HuH-7 (cell line): ENCODE data around the gene PLEKHA5.
"Not testable (repeated sequence)": the region's sequence is repeated elsewhere in the genome, so short reads cannot be mapped to it uniquely, and the experiment has no call there.

Source experiments
- DNase-seq: peaks from one replicate; pipeline ENCODE4 v3.0.0; 2011; ENCODE audit warnings: low spot score

Gene PLEKHA5

DNA sequence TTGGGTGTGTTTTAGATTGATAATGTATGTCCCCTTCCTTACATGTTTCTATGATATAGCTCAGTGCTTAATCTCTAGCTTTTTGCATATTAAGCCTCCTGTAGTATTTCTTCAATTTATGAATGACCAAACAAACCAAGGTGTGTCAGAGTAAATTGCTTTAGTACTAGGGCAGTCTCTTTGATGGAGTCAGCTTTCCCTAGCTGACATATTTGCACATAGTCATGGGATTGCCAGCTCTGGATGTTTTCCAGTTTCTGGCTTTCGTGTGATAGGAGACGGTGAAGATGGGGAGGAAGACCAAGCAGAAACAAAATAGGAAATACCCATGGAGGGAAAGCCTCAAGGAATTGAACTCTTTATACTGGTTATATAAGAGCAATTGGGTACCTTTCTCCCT is 148.9 kb downstream of the PLEKHA5 start:
- no peak for DNase-seq

GRCh38 chr12:19282133-19282699 is 152.7 kb downstream of the PLEKHA5 start:
- DNase-seq: no peak

DNA sequence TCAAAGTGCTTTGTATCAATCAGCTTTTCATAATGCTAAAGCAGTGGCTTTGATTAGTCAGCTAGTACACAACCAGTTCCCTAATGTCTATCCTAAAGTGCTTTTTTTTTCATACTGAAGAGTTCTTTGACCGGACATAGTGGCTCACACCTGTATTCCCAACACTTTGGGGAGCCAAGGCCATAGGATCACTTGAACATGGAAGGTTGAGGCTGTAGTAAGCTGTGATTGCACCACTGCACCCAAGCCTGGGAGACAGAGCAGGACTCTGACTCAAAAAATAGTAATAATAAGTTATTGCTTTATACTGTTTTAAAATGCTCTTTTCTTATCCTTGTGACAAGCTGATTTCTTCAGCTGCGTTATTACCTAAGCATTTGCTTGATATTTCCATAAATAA is 155.1 kb downstream of the PLEKHA5 start:
- DNase-seq: no peak

DNA sequence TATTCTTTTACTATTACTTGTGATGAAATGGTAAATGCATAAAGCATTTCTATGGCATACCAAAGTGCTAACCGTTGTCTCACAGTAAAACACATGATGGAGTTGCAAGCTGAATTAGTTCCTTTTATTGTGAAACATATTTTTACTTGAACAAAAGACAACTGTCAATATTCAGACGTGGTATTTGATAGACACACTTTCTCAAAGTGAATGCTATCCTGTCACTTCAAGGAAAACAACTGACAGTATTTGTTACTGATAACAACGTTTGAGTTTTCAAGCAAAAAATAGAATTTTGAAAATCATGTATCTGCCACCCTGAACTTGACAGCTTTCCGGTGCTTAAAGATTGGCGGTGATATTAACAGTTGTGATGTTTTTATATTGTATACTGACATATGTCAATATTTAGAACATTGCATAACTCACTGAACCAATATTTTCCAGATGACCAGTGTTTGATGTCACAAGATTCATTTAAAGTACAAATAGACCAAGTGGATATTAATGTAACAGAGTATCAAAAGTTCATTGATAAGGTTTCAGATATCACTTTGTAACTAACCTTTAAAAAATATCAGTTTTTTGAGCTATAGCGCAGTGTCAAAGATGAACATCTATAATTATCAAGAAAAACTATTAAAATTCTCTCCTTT is 156.4 kb downstream of the PLEKHA5 start:
- DNase-seq: no peak

DNA sequence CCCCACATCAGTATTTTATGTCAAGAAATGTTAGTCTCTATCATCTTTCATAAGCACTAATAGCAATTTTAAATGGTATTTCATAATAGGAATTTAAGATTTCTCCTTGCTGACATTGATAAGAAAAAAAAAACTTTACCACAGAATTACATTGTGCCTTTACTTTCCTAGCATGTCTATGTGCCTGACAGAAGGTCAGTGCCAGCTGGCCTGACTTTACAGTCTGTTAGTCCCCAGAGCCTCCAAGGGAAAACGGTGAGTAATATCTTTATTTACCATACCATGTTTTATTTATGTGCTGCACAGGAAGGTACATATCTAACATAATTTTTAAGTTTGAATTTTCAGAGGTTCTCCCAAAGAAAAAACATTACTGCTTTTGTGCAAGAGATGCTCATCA is 157.8 kb downstream of the PLEKHA5 start:
- no peak for DNase-seq

DNA sequence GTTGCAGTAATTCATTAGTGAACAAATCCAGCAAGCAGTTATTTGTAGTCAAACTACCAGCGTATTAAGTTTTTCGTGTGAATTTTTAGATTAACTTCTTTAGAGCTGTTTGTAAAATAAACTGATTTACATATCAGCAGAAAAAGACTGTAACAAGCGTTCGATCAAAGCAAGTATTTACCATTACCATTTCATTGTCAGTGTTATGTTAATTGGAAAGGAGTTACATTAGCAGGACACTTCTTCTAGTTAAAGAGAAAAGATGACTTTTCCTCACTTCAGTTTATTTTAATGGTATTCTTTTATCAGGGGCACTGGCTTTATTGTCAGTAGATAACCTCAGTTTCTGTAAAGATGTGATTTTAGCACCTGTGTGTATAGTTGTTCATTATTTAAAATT is 158.6 kb downstream of the PLEKHA5 start:
- no peak for DNase-seq

DNA sequence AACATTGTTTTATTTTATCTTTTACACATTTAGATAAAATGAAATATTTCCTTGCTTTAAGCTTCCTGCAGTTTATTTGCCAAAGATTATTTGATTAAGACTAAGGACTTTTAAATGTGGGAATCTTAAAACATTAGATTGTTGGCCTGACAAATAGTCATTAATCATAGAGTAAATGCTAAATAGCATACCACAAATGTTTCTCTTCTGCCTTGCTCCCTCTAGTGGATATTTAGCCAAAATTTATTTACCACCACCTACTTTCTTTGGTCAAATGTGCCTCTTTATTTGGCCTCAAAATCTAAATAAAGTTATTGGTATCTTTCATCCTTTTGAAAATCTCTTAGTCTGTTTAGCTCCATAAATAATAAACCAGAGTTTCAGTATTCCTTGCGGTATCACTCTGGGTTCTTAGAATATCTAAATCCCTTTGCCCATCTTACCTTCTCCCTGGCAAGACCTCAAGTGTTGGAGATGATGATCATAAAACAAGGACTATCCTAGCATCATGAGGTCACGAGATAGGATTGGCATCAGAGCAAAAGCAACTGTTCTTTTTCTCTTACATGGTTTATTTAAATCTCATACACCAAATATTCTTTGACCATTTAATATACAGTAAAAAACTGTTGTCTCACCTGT is 159.2 kb downstream of the PLEKHA5 start:
- DNase-seq: peak; percentile 32

GRCh38 chr12:19298836-19299605 is 169.5 kb downstream of the PLEKHA5 start:
- DNase-seq: no peak

- DNase-seq: no peak
Measured at GRCh38 chr12:19299765-19300164, 170.2 kb downstream of the PLEKHA5 start.

GRCh38 chr12:19301223-19301622 is 171.7 kb downstream of the PLEKHA5 start:
- DNase-seq: no peak

- DNase-seq: no peak
Measured at GRCh38 chr12:19301688-19302087, 172.2 kb downstream of the PLEKHA5 start.

- no peak for DNase-seq
Measured at GRCh38 chr12:19302100-19302640, 172.6 kb downstream of the PLEKHA5 start.

GRCh38 chr12:19303496-19303895 is 174.0 kb downstream of the PLEKHA5 start:
- no peak for DNase-seq

DNA sequence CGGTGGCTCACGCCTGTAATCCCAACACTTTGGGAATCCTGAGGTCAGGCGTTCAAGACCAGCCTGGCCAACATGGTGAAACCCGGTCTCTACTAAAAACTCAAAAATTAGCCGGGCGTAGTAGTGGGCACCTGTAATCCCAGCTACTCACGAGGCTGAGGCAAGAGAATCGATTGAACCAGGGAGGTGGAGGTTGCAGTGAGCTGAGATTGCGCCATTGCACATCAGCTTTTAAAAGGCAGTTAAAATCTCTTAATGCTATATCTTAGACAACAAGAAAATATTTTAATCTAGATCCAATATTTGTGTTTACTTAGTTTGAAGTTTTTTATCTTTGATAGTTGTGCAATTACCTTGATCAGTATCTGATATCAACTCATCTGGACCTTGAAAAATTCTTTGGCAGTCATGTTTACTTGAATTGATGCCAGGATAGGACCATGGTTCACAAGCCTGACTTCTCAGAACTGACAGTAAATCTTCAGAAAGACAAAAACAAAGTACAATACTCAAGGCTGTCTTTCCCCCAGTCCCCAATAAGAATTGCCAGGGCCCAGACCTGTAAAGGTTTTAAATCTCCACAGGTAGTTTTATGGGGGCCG is 174.7 kb downstream of the PLEKHA5 start:
- DNase-seq: no peak

DNA sequence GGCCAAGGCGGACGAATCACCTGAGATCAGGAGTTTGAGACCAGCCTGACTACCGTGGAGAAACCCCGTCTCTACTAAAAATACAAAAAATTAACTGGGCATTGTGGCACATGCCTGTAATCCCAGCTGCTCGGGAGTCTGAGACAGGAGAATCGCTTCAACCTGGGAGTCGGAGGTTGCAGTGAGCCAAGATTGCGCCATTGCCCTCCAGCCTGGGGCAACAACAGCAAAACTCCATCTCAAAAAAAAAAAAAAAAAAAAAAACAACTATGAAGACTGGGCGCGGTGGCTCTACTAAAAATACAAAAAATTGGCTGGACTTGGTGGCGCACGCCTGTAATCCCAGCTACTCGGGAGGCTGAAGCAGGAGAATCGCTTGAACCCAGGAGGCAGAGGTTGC is 176.1 kb downstream of the PLEKHA5 start:
- not testable (repeated sequence) for DNase-seq

DNA sequence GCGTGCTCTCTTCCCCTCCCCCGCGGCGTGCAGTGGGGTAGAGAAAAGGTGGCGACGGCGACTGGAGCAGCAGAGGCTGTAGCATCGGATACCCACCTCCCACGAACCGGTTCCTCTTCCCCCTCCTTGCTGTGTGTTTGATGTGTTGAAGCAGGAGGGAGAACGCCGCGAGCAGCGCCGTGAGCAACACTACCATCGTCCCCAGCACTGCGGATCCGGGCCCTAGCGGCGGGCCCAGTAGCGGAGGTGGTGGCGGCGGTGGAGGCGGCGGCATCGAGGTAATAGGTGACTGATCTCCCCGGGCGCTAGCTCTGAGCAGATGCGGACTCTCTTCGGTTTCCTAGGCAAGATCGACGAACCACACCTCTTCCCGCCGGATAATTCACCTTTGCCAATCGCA is 176.8 kb downstream of the PLEKHA5 start:
- no peak for DNase-seq

DNA sequence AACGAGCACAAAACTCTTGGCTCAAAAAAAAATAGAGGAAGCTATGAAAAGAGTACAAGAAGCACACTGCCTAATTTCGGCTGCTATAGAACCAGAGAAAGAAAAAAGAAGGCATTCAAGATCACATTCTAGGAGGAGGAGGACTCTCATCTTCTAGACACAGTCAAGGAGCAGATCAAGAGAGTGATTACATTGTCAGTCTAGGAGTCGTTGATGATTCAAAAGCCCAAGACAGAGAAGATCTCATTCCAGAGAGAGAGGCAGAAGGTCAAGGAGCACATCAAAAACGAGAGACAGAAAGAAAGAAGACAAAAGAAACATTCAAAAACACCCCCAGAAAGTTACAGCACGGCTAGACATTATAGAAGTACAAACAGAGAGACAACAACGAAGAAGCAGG is 177.9 kb downstream of the PLEKHA5 start:
- DNase-seq: no peak

DNA sequence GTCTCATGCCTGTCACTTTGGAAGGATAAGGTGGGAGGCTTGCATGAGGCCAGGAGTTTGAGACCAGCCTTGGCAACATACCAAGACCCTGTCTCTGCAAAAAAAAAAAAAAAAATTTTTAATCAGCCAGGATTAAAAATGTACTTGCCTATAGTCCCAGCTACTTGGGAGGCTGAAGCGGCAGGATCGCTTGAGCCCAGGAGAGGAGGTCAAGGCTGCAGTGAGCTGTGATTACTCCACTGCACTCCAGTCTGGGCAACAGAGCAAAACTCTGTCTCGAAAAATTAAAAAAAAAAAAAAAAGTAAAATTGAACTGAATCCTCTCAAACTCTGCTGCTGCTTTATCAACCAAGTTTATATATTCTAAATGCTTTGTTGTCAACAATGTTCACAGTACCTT is 181.6 kb downstream of the PLEKHA5 start:
- DNase-seq: no peak

- DNase-seq: no peak
Measured at GRCh38 chr12:19312637-19313036, 183.1 kb downstream of the PLEKHA5 start.

DNA sequence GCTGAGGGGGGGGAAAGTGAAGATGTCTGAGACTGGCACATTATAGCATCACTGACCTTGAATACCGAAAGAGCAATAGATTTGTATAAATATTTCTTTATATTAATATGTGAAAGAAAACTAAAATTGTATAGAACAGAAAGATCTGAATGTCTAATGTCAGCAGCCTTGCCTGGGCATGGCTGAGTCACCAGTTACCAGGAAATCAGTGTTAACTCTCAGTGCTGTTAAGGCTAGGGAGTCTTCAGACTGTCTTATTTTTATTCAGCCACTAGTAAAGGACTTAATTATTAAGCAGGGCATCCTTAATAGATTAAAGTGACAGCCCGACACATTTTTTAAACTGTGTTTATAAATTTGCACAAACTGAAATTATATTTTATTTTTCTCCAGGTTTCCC is 186.9 kb downstream of the PLEKHA5 start:
- DNase-seq: no peak

- DNase-seq: no peak
Measured at GRCh38 chr12:19322376-19322775, 192.8 kb downstream of the PLEKHA5 start.

- no peak for DNase-seq
Measured at GRCh38 chr12:19323805-19324204, 194.3 kb downstream of the PLEKHA5 start.
